HEK293 (cell line): Measurements from ENCODE around the gene KRTAP2-3.
"Not testable (repeated sequence)": the region's sequence is repeated elsewhere in the genome, so short reads cannot be mapped to it uniquely, and the experiment has no call there.

Source experiments
- CTCF ChIP-seq: fragments of 450-650 bp; formaldehyde crosslinking; IDR thresholded peaks from 2 replicates; pipeline ENCODE4 v1.5.1; 2016; ENCODE audit warnings: missing biosample characterization, missing genetic modification characterization
- IKZF3 ChIP-seq: fragments of 450-650 bp; IDR thresholded peaks from 2 replicates; pipeline ENCODE4 v1.5.0; 2018; ENCODE audit warnings: missing biosample characterization, mild to moderate bottlenecking, missing genetic modification characterization, moderate library complexity
- MZF1 ChIP-seq: fragments of 450-650 bp; formaldehyde crosslinking; IDR thresholded peaks from 2 replicates; pipeline ENCODE4 v1.5.1; 2017; ENCODE audit warnings: missing biosample characterization, missing genetic modification characterization, borderline replicate concordance

- not testable (repeated sequence) for TF ChIP-seq CTCF; MZF1 (tag by site-specific recombination); IKZF3
These were observed 5.4 kb downstream of the KRTAP2-3 start for GRCh38 chr17:41054556-41054955.
